CD4-positive, alpha-beta T cell treated with Interleukin-17A for 4 hours (primary cell): ENCODE results near the gene MACROD2.
"Not testable (repeated sequence)": the region's sequence is repeated elsewhere in the genome, so short reads cannot be mapped to it uniquely, and the experiment has no call there.

Experiments used
- DNase-seq: peaks from one replicate; pipeline ENCODE4 v3.0.0-alpha.2; 2020; ENCODE audit warnings: mixed read lengths

MACROD2 gene

GRCh38 chr20:15076785-15077184 is 1081.5 kb downstream of the MACROD2 start:
- no peak for DNase-seq

- no peak for DNase-seq
These were observed 1082.5 kb downstream of the MACROD2 start for GRCh38 chr20:15077733-15078250.

GRCh38 chr20:15079594-15080340 is 1084.5 kb downstream of the MACROD2 start:
- no peak for DNase-seq

GRCh38 chr20:15081261-15081660 is 1085.9 kb downstream of the MACROD2 start:
- no peak for DNase-seq

- DNase-seq = no peak
These were observed 1096.2 kb downstream of the MACROD2 start for GRCh38 chr20:15091421-15092037.

GRCh38 chr20:15098351-15098750 is 1103.0 kb downstream of the MACROD2 start:
- no peak for DNase-seq

GRCh38 chr20:15099130-15099529 is 1103.8 kb downstream of the MACROD2 start:
- no peak for DNase-seq

GRCh38 chr20:15100506-15101160 is 1105.3 kb downstream of the MACROD2 start:
- no peak for DNase-seq

GRCh38 chr20:15107931-15108330 is 1112.6 kb downstream of the MACROD2 start:
- DNase-seq = no peak

GRCh38 chr20:15109494-15109893 is 1114.2 kb downstream of the MACROD2 start:
- no peak for DNase-seq

- DNase-seq = no peak
These were observed 1116.3 kb downstream of the MACROD2 start for GRCh38 chr20:15111654-15112053.

GRCh38 chr20:15113144-15113773 is 1117.9 kb downstream of the MACROD2 start:
- no peak for DNase-seq

GRCh38 chr20:15119852-15120487 is 1124.7 kb downstream of the MACROD2 start:
- no peak for DNase-seq

- DNase-seq = no peak
These were observed 1127.3 kb downstream of the MACROD2 start for GRCh38 chr20:15122613-15123012.

GRCh38 chr20:15131176-15131575 is 1135.9 kb downstream of the MACROD2 start:
- no peak for DNase-seq

- DNase-seq = no peak
These were observed 1143.3 kb downstream of the MACROD2 start for GRCh38 chr20:15138548-15139126.

- DNase-seq = no peak
These were observed 1144.2 kb downstream of the MACROD2 start for GRCh38 chr20:15139522-15139921.

GRCh38 chr20:15140286-15140685 is 1145.0 kb downstream of the MACROD2 start:
- DNase-seq = no peak

- not testable (repeated sequence) for DNase-seq
These were observed 1145.6 kb downstream of the MACROD2 start for GRCh38 chr20:15140940-15141339.

- no peak for DNase-seq
These were observed 1146.5 kb downstream of the MACROD2 start for GRCh38 chr20:15141861-15142260.

GRCh38 chr20:15143478-15143877 is 1148.2 kb downstream of the MACROD2 start:
- DNase-seq = no peak

GRCh38 chr20:15144916-15145315 is 1149.6 kb downstream of the MACROD2 start:
- DNase-seq = no peak
